Epithelial cell of prostate (primary cell): Measurements from ENCODE around the gene HIGD2A.

Experiments used
- DNase-seq: peaks from one replicate; pipeline ENCODE4 v3.0.0-alpha.2; 2011; ENCODE audit warnings: low read depth, low spot score
- H3K27ac ChIP-seq: fragments of 450-650 bp; 2 replicates; pipeline ENCODE4 v1.5.1; 2017; ENCODE audit warnings: mild to moderate bottlenecking

The HIGD2A gene

DNA sequence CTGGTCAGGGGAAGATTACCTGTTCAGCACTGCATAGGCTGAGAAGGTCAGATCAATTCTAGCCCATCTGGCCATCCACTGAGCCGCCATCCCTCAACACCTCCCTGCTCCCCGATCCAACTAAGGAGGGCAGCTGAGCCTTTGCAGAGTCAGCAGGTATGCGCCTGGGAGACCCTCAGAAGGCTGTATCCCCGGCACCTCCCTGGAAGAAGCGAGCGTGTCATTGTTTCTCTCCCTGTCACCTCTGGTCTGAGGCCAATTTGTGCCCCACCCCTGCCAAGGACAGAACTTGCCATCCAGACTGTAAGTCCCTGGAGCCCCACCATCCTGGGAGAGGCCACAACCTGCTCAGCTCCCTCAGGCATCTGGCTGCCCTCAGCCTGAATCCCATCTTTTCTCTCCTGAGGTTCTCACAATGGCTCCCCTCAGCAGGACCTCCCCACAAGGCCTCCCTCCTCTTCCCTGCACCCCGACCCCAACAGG lies 25.2 kb downstream of the HIGD2A start:
- no peak for DNase-seq
- peak overlapping the region; percentile 98 for H3K27ac ChIP-seq

- DNase-seq = no peak
- peak overlapping the region; percentile 98 for H3K27ac ChIP-seq
These were observed 26.2 kb downstream of the HIGD2A start for GRCh38 chr5:176414704-176415103.

DNA sequence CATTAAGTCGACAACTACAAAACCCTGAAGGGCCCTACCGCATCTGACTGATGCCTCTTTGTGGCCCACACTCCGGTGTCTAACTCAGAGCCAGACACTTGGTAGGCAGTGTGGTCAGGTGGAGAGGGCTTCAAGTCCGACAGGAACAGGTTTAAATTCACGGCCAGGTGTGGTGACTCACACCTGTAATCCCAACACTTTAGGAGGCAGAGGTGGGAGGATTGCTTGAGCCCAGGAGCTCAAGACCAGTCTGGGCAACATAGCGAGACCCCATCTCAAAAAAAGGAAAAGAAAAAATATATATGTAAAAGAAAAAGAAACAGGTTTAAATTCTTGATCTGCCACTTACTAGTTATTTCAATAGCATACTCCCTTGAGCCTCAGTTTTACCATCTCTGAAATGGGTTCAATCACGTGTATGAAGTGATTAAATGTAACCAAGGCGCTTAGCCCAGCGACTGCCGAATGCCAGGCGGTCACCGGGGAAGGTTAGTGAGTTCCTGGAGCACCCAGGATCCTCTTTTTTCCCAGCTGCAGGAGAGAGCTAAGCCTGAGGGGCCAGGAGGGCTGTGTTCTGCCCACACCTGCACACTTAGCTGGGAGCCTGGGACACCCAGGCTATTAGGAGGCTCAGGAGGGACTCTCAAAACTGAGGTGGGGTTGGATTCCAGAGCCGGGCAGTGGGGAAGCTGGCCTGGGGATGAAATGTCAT lies 26.8 kb downstream of the HIGD2A start:
- H3K27ac ChIP-seq = peak overlapping the region; percentile 98
- DNase-seq = no peak

- DNase-seq = peak; percentile 59
- H3K27ac ChIP-seq = peak within 1 kb of the TSS; percentile 98
These were observed 27.7 kb downstream of the HIGD2A start, which contains the start of gene CLTB for GRCh38 chr5:176415952-176416924. Gene CLTB, minus strand, starts transcription at chr5:176416539. Its CDS starts 176 bp downstream, at chr5:176416363.

DNA sequence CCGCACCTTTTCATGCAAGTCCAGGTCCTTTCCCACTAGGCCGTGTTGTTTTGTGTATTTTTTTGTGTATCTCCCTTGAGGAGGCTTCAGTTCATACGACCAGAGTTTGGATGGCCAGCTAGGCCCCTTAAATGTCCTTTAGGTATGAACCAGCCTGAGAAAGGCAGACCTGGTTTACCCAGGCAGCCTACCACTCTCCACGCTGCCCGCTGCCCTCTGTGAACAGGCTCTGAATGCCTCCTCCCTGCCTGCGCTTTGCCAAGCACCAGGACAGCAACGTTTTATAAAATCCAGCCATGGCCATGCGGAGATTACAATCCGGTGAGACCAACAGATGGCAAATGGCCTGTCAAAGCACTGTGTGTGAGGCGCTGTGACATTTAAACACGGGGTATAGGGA lies 28.4 kb downstream of the HIGD2A start:
- DNase-seq = no peak
- peak overlapping the region; percentile 98 for H3K27ac ChIP-seq

DNA sequence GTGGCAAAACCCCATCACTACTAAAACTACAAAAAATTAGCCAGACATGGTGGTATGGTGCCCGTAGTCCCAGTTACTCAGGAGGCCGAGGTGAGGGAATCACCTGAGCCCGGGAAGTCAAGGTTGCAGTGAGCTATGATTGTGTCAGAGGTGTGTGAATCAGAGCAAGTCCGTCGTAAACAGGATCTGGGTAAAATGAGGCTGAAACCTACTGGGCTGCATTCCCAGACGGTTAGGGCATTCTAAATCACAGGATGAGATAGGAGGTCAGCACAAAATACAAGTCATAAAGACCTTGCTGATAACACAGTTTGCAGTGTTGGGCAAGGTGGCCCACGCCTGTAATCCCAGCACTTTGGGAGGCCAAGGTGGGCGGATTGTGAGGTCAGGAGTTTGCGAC lies 29.7 kb downstream of the HIGD2A start:
- peak; percentile 94 for DNase-seq

DNA sequence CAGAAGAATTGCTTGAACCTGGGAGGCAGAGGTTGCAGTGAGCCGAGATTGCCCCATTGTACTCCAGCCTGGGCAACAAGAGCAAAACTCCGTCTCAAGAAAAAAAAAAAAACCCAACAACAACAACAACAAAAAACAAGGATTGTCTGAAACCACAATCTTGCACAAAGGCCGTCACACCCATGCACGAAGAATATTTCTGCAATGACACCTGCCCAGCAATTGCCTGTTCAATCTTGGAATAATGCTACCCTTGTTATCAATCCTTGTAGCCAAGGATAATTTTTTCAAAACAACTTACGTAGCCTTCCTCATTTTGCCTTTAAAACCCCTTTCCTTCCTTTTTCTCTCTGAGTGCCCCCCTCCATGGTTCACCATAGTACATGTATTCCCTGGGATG lies 31.5 kb downstream of the HIGD2A start:
- no peak for DNase-seq
- no peak overlapping the region for H3K27ac ChIP-seq

More for the DNA sequence above, 29.7 kb downstream of the HIGD2A start:
- H3K27ac ChIP-seq = peak overlapping the region; percentile 98

- no peak for DNase-seq
- no peak overlapping the region for H3K27ac ChIP-seq
These were observed 32.5 kb downstream of the HIGD2A start for GRCh38 chr5:176420972-176421544.

- DNase-seq = no peak
These were observed 35.6 kb downstream of the HIGD2A start for GRCh38 chr5:176424181-176424580.

DNA sequence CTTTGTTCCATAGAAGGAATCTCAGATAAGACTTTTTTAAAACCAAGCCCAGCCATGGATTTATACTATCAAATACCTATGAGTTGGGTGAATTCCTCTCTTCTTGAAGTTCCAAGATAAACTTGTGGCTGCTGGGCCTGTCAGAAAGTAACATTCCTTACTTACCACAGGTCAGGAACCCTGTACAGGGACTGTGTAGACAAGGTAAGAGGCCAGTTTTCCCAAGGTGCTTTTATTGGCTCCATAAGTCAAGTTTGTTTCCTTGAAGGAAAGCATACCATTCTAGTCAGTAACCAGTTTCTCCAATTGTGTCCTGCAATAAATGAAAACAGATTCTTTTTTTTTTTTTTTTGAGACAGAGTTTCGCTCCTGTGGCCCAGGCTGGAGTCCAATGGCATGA lies 36.6 kb downstream of the HIGD2A start:
- peak overlapping the region; percentile 18 for H3K27ac ChIP-seq
- DNase-seq = no peak

More at GRCh38 chr5:176424181-176424580, 35.6 kb downstream of the HIGD2A start:
- no peak overlapping the region for H3K27ac ChIP-seq

DNA sequence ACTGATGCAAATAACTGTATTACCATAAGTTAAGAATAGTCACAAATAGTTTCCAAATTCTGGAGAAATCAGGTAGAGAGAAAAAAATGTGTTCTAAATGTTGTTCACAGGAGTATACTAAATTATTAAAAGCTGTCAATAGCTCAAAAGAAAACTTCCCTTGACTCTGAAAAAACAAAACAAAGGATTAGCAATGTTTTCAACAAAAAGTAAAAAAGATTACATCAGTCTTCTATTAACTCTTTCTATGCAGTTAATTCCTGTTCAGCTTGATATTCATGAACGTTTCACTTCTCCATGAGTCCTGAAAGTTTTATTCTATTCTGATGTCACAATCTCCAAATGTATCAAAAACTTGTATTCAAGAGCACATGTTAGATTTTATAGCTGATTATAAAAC lies 37.2 kb downstream of the HIGD2A start:
- H3K27ac ChIP-seq = peak overlapping the region; percentile 18
- no peak for DNase-seq

DNA sequence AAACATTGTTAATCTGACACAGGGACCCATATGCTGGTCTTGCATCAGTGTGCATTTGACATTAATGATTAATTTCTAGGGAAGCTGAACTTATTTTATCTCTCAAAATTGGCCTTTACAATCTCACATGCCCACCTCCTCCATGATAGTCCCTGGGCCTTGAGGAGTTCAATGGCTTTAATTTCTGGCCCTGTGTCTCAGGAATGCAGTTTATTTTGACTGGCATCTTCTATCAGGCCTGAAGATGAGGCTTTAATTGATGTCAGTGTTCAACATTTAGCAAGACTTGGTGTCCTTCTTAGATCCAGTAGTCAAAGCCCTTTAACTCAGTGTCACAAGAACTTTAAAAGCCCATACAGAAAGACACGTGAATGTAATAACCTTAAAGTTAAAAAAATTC lies 38.3 kb downstream of the HIGD2A start:
- H3K27ac ChIP-seq = no peak overlapping the region
- DNase-seq = no peak

- DNase-seq = no peak
- H3K27ac ChIP-seq = no peak overlapping the region
These were observed 39.4 kb downstream of the HIGD2A start for GRCh38 chr5:176427971-176428370.

GRCh38 chr5:176429972-176430371 lies 41.4 kb downstream of the HIGD2A start:
- no peak for DNase-seq
- no peak overlapping the region for H3K27ac ChIP-seq

GRCh38 chr5:176432707-176433106 lies 44.2 kb downstream of the HIGD2A start:
- H3K27ac ChIP-seq = no peak overlapping the region
- no peak for DNase-seq

- DNase-seq = no peak
- peak overlapping the region; percentile 30 for H3K27ac ChIP-seq
These were observed 48.1 kb downstream of the HIGD2A start for GRCh38 chr5:176436656-176437055.

DNA sequence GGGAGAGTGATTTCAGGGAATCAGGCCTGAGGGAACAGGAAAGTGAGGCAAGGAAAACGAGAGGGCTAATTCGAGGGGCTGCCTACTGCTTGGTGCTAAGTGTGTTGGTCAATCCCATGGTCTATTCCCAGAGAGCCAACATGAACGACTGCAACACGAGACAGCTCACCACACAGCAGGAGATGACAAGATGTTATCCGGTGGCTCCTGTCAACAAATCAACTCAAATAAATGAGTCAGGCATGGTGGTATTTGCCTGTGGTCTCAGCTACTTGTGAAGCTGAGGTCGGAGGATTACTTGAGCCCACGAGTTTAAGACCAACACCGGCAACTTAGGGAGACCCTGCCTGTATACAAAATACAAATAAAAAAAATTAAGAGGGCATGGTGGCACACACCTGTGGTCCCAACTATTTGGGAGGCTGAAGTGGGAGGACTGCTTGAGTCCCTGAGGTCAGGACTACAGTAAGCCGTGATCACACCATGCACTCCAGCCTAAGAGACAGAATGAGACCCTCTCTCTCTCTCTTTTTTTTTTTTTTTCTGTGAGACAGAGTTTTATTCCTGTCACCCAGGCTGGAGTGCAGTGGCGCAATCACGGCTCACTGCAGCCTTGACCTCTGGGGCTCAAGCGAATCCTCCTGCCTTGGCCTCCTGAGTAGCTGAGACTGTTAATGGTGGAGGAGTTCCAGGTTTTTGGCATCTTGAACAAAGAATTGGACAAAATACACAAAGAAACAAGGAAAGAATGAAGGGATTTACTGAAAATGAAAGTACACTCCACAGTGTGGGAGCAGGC lies 50.6 kb downstream of the HIGD2A start:
- no peak for DNase-seq

More for the DNA sequence above, 50.6 kb downstream of the HIGD2A start:
- H3K27ac ChIP-seq = no peak overlapping the region
